Neuron (in vitro differentiated cells): Measurements from ENCODE around the gene PSMA5.

Experiments
- H2AFZ ChIP-seq: one replicate; pipeline ENCODE4 v1.6.1; 2013; ENCODE audit warnings: low read depth, mild to moderate bottlenecking, inconsistent platforms, low read length, moderate library complexity
- H3K27me3 ChIP-seq: one replicate; pipeline ENCODE4 v1.6.1; 2013; ENCODE audit warnings: low read length; ENCODE audit not compliant: insufficient read depth
- H3K36me3 ChIP-seq: one replicate; pipeline ENCODE4 v1.6.1; 2013; ENCODE audit warnings: low read length; ENCODE audit not compliant: insufficient read depth
- H3K4me1 ChIP-seq: one replicate; pipeline ENCODE4 v1.6.1; 2013; ENCODE audit warnings: low read length; ENCODE audit not compliant: insufficient read depth
- H3K4me3 ChIP-seq: 2 replicates; pipeline ENCODE4 v1.5.1; 2013; ENCODE audit warnings: mild to moderate bottlenecking, low read length, moderate library complexity
- H3K9me3 ChIP-seq: one replicate; pipeline ENCODE4 v1.6.1; 2013; ENCODE audit warnings: low read length

Gene PSMA5

DNA sequence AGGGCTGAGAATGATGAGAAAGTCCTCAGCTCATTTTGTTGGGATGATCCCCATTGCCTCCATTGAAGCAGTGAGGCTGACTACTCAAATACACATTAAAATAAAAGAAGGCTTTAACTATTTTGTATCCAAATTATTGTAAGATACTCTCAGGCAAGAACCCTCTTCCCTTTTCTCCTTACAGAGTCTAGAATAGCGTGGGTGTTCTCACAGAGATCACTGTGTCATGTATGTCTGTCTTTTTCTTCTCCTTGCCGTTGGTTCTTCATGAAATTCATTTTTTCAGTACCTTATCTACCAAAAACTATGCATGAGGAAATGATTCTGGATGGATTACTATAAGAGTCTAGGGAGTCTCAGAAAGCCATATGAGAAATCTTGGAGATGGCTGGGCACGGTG lies 58.6 kb downstream of the PSMA5 start:
- Histone ChIP-seq H3K4me1 (no peaks in the 10 kb centered on the region), H3K4me3 (no peak overlapping the region), H3K27me3 (no peaks in the 10 kb centered on the region), H3K9me3 (no peaks in the 10 kb centered on the region), H3K36me3 (peaks cover 53% of the 10 kb centered on the region), H2AFZ (no peak overlapping the region)

DNA sequence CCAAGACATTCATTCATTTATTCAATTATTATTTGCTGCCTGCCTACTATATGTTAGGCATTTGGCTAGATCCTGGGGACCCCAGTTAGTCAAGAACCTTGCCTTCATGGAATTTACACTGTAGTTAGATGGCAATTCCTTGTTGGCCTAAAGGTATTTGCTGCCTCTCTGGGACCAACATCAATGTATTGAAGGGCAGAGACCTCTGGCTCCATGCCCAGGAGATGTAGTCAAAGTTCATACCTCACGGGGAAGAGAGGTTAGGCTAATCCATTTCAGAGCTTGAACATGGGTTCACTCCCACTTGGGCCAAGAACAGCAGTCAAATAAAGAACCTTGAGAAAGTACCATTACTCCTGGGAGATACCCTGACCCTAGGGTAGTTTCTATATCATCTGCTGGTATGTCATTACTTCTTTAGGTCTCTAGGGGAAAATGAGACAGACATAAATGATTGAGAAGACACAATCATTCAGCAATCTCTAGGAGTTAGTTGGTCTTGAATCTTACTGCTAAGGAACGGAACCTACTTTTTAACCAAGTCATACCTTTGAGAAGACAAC lies 60.5 kb downstream of the PSMA5 start:
- no peaks in the 10 kb centered on the region for H3K4me1 ChIP-seq
- H2AFZ ChIP-seq = no peak overlapping the region
- H3K27me3 ChIP-seq = no peaks in the 10 kb centered on the region
- no peak overlapping the region for H3K4me3 ChIP-seq
- peaks cover 59% of the 10 kb centered on the region for H3K36me3 ChIP-seq
- no peaks in the 10 kb centered on the region for H3K9me3 ChIP-seq

DNA sequence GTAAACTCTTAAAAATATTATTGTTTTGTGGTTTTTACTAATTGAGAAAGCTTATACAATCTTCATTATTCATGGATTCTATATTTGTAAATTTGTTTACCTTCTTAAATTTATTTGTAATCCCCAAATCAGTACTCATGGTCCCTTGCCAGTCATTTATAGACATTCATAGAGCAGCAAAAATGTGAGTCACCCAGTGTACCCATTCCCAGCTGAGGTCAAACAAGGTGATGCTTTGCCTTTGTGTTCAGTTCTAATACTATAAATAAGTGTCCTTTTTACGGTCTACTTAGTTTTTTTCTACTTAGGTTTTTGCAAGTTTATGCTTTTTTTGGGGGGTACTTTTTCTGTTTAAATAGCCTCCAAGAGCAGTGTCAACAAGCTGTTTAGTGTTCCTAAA lies 64.6 kb downstream of the PSMA5 start:
- Histone ChIP-seq H3K27me3 (no peaks in the 10 kb centered on the region), H3K9me3 (no peaks in the 10 kb centered on the region), H3K36me3 (peaks cover 48% of the 10 kb centered on the region), H3K4me1 (no peaks in the 10 kb centered on the region), H3K4me3 (no peak overlapping the region), H2AFZ (no peak overlapping the region)

DNA sequence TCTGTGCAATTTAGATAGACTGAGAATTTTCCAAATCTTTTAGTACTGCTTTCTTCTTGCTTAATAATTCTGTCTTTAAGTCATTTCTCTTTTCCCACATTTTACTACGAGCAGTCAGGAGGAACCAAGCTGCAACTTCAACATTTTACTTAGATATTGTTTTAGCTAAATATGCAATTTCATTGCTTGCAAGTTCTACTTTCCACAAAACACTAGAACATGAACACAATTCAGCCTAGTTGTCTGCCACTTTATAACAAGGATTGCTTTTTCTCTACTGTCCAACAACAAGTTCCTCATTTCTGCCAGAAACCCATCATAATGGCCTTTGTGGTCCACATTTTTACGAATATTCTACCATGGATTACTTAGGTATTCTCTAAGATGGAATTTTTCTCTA lies 65.2 kb downstream of the PSMA5 start:
- H3K27me3 ChIP-seq = no peaks in the 10 kb centered on the region
- H3K4me3 ChIP-seq = no peak overlapping the region
- no peaks in the 10 kb centered on the region for H3K4me1 ChIP-seq
- no peak overlapping the region for H2AFZ ChIP-seq
- H3K9me3 ChIP-seq = no peaks in the 10 kb centered on the region
- peaks cover 44% of the 10 kb centered on the region for H3K36me3 ChIP-seq

DNA sequence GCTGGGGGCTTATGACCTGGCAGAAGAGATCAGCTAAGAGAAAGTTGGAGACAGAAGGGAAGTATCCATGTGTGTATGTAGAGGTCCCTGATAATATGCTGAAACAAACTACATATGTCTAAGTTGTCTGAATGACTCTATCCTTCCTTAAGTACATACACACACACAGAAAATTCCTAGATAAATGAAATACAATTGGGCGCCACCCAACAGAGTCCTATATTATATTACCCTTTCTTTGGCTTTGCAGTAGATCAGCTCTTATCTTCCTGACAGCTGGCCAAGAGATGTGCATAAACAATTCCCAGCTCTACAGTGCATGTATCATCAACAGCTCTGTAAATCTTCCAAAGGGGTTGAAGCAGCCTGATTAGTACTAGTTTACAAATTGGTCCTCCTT lies 68.6 kb downstream of the PSMA5 start:
- H2AFZ ChIP-seq = no peak overlapping the region
- no peaks in the 10 kb centered on the region for H3K27me3 ChIP-seq
- H3K36me3 ChIP-seq = peaks cover 42% of the 10 kb centered on the region
- no peaks in the 10 kb centered on the region for H3K9me3 ChIP-seq
- no peaks in the 10 kb centered on the region for H3K4me1 ChIP-seq
- no peak overlapping the region for H3K4me3 ChIP-seq

DNA sequence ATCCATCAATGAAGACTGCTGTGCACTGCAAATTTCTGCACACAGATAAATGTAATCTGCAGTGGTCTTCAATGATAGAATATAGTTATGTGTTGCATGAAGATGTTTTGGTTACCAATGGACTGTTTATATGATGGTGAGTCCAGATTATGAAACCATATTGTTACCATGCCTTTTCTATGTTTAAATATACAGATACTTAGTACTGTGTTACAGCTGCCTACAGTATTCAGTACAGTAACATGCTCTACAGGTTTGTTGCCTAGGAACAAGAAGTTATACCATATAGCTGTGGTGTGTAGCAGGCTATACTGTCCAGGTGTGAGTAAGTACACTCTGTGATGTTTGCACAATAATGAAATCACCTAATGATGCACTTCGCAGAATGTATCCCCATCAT lies 69.3 kb downstream of the PSMA5 start:
- Histone ChIP-seq H3K4me1 (no peaks in the 10 kb centered on the region), H3K4me3 (no peak overlapping the region), H3K36me3 (peaks cover 47% of the 10 kb centered on the region), H3K27me3 (no peaks in the 10 kb centered on the region), H3K9me3 (no peaks in the 10 kb centered on the region), H2AFZ (no peak overlapping the region)

DNA sequence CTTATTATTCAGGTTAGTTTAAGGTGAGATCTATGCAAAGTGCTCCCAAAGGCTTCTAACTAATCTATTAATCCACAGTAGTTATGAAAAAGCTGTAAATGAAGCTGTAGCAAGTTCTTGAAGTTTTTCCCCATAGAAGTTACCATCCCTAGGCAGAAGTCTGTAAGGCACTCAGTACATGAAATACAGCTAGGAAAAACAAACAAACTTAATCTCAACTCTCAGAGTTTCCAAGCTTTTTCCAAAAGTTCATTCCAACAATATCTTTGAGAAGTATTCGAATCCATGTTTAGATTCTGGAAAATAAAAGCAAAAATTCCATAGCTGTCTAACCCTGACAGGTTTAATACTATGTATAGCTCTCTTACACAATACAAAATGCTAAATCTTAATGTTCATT lies 69.7 kb downstream of the PSMA5 start:
- Histone ChIP-seq H2AFZ (no peak overlapping the region), H3K4me1 (no peaks in the 10 kb centered on the region), H3K4me3 (no peak overlapping the region), H3K36me3 (peaks cover 47% of the 10 kb centered on the region), H3K9me3 (no peaks in the 10 kb centered on the region), H3K27me3 (no peaks in the 10 kb centered on the region)

DNA sequence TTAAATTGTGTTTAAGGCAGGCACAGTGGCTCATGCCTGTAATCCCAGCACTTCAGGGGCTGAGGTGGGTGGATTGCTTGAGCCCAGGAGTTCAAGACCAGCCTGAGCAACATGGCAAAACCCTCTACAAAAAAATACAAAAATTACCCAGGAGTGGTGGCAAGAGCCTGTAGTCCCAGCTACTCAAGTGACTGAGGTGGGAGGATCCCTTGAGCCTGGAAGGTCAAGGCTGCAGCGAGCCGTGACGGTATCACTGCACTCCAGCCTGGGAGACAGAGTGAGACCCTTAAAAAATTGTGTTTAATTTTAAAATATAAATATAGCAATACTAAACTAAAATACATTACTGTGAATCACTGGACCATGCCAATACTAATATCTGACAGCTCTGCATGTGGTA lies 71.3 kb downstream of the PSMA5 start:
- Histone ChIP-seq H2AFZ (no peak overlapping the region), H3K9me3 (no peaks in the 10 kb centered on the region), H3K4me3 (no peak overlapping the region), H3K27me3 (no peaks in the 10 kb centered on the region), H3K4me1 (no peaks in the 10 kb centered on the region), H3K36me3 (peaks cover 63% of the 10 kb centered on the region)

DNA sequence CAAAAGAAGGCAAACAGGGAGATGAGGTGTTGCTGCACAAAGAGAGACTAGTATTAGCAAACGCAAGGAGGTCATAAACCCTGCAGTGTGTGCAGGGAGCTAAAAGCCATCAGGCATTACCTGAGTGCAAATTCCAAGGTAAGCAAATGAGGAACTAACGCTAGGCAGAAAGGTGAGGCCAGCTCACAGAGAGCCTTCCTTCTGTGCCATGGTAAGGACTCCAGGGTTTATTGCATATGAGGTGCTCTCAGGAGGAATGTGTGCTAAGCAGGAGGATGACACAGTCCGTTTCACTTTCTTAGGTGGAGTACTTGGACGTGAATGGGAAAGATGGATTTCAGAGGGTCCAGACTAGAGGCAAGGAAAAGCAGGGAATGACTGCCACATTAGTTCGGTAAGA lies 74.8 kb downstream of the PSMA5 start:
- no peak overlapping the region for H3K4me3 ChIP-seq
- H3K9me3 ChIP-seq = no peaks in the 10 kb centered on the region
- H3K4me1 ChIP-seq = no peaks in the 10 kb centered on the region
- peaks cover 83% of the 10 kb centered on the region for H3K36me3 ChIP-seq
- no peaks in the 10 kb centered on the region for H3K27me3 ChIP-seq
- H2AFZ ChIP-seq = no peak overlapping the region

DNA sequence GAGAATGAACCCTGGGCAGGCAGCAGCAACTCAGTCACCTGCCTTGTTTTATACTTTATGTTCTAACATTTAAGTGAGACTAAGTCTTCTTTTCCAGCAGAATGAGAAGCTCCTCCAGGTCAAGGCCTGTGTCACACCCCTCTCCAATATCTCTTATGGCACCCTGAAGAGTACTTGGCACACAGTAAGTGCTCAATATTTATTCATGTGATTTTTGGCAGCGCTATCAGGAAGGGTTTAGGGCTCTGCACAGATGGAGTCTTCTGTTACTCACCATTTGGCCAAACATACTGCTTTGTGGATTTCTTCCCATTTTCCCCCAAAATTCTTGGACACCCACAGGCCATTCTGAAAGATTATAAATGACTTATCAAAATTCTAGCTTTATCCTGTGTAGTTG lies 75.6 kb downstream of the PSMA5 start:
- peaks cover 88% of the 10 kb centered on the region for H3K36me3 ChIP-seq
- H3K4me1 ChIP-seq = no peaks in the 10 kb centered on the region
- no peaks in the 10 kb centered on the region for H3K27me3 ChIP-seq
- no peak overlapping the region for H2AFZ ChIP-seq
- H3K9me3 ChIP-seq = no peaks in the 10 kb centered on the region
- H3K4me3 ChIP-seq = no peak overlapping the region

DNA sequence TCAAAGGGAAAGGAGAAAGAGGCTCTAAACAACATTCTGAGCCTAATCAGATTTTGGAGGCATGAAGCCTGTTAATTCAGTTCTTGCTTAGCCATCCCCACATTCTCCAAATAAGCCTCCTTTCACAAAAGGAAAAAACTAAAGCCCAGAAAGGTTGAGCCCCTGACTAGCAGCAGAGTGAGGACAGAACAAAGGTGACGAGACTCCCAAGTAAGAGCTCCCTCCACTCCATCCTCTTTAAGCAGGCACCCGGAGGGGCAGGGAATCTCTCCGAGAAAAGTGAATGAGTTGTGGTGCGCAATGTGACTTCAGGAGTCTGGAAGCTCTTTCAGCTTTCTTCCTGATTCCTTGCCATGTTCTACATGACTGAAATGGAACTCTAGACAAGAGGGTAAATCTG lies 76.1 kb downstream of the PSMA5 start:
- Histone ChIP-seq H3K9me3 (no peaks in the 10 kb centered on the region), H3K4me3 (no peak overlapping the region), H3K27me3 (no peaks in the 10 kb centered on the region), H2AFZ (no peak overlapping the region), H3K36me3 (peaks cover 91% of the 10 kb centered on the region), H3K4me1 (no peaks in the 10 kb centered on the region)
